HG02610 (cell line): Measurements from ENCODE around the gene IRAK4.

Source experiments
- ATAC-seq: cut with Tn5 transposase; IDR thresholded peaks from one replicate; pipeline ENCODE4 v1.9.1; 2021; ENCODE audit warnings: mild to moderate bottlenecking, moderate library complexity; ENCODE audit not compliant: unreplicated experiment

IRAK4 gene

DNA sequence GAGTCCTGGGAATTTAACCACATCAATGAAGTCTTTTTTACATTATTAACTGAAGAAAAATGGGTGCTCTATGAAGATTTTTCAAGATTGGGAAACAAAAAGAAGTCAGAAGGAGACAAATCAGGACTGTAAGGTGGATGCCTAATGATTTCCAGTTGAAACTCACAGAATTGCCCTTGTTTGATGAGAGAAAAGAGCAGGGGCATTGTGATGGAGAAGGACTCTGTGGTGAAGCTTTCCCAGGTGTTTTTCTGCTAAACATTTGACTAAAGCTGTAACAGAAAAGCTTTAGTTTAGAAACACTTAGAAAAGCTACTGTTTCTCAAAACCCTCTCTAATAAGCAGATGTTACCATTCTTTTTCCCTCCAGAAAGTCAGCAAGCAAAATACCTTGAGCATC is 5.8 kb downstream of the IRAK4 start:
- ATAC-seq, result no peak

DNA sequence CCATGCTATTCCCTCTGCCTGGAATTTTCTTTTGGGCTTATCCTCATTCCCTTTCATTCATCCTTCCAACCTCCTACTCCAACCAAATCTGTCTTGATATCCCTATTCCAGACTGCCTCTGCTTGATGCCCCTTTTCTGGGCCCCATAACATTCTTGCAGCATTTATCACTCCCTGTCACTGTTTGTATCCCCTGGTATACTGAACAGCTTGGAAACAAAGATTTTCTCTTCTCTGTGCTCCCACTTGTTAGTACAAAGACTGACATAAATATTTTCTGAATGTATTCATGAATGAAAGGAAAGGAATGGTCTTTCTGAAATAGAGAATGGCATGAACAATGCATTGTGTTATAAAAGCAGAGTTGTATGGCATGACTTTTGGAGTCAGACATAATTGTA is 7.5 kb downstream of the IRAK4 start:
- ATAC-seq, result no peak

DNA sequence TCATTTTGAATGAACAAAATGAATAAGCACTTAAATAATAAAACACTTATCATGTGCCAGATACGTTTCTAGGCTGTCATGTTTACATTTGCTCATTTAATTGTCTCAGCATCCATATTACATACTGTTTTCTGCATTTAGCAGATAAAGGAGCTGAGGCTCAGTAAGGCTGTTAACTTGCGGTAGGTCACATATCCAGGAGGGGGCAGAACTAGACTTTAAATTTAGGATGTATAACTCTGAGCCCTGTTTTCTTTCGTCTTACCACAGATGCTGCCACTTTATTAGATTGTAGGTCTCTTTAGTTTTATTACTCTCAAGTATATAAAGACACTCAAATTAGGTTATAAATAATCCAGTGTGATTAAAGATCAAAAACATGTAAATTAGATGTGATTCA is 17.7 kb downstream of the IRAK4 start:
- ATAC-seq, result no peak

DNA sequence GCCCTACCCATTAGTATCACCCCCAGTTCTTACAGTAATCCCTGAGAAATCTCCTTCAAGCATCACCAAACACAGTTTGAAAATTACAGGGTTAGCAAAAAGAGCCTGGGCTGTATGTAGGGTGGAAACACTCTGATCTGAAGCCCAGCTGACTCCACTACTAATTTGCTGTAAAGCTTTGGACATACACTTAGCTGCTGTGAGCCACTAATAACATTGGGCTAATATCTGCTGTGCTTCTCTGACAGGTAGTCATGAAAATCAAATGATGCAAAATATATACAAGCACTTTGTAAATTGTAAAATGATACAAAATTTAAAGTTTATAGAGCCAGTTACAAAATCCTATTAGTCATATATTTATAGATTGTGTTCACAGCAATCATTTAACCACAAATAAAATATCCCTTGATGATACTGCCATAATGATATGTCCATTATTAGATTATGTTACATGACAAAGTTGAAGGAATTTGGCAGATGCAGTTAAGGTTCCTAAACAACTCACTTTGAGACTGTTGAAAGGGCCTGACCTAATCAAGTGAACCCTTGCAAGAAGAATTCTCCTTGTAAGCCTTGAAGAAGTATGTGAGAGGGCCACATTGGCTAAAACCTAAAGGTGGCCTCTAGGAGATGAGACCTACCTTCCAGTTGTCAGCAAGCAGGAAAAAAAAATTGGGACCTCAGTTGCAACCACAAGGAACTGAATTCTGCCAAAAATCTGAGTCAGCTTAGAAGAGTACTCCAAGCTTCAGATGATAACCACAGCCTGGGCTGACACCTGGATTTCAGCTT is 28.3 kb downstream of the IRAK4 start:
- ATAC-seq, result no peak

DNA sequence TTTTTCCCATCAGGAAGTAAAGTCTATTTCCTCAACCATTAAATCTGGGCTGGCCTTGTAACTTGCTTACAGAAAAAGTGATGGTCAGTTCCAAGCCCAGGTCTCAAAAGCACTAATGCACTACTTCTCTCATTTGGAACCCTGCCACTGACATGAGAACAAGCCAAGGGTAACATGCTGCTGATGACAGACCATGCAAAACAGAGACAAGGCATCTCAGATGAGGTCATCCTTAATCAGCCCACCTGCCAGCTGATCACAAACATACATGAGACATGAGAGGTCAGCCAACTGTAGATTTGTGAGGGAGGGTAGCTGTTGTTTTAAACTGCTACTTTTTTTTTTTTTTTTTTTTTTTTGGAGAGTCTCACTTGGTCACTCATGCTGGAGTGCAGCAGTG is 31.2 kb downstream of the IRAK4 start:
- no peak for ATAC-seq

DNA sequence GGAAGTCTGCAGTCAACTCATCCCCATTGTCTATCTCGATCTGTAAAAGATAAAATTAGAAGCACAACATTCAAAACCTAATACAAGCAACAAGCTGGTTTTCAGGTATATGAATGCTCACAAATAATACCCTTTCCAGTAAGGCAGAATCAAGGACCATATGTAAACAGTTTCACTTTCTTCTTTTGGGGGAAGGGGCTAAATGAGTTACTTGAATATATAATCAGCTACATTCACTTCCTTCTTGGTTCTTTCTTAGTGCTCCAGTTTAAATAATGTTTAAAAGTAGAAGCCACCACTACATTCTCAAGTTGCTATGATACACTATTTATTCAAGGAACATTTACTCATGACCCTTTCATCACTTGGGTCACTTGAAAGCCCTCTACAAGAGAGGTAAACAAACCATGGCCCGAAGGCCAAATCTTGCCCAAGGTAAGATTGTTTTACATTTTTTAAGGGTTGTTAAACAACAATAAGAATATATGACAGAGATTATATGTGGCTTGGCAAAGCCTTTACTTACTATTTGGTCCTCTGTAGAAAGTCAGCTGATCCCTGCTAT is 37.0 kb downstream of the IRAK4 start:
- no peak for ATAC-seq

DNA sequence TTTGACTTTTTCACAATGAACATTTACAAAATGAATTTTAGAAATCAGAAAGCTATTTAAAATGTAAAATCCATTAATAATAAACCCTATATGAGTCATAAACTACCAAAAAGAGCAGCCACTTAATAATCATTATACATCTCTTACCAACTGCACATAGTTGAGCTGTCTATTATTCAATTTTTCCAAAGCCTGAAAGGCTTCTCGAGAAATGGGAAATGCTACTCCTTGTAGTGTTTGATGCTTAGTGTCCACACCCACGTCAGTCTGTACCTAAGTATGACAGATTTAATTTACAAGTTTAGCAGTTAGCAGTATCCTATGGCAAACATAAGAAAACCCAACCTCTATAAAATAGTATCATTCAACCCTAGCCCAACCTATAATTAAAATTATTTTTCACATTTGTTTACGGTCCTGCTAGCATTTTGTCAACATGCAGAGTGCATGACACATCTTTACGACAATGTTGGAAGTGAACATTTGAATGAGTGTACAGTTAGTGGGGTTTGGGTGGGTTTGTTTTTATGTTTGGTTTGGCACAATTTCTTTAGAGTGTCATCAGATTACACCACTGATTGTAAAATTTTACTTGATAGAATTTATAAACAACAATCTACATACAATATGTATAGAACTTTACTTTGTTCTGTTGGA is 38.9 kb downstream of the IRAK4 start:
- ATAC-seq, result no peak

DNA sequence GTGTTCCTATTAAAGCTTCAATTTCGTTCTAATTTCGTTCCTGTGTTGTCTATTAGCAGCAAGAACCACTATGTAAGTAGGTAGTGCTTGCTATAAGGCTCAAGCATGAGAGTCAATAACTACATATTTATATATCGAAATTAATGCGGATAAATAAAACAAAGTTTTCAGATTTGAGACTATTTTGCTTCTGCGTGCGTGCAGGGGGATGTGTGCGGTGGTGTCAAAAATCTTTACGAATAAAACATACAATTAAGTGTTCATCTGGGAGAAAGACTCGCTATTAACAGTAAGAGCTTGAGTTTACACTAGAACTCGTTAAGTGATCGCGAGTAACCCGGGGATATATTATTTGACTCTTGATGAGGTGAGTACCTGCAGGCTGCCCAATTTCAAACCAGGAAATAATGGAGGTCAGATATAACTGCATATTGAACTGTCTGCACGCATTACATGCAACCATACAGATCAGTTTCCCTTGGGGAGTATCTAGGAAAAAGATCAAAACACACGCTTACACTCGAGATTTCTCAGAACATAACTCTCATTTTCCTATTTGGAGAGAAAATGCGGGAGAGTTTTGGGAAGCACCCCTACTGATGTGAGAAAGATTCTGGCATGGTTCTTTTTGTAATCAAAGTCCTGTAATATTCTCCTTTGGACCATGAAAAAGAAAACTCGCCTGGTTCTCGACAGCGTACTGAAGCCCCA is 46.6 kb downstream of the IRAK4 start:
- ATAC-seq, result no peak

DNA sequence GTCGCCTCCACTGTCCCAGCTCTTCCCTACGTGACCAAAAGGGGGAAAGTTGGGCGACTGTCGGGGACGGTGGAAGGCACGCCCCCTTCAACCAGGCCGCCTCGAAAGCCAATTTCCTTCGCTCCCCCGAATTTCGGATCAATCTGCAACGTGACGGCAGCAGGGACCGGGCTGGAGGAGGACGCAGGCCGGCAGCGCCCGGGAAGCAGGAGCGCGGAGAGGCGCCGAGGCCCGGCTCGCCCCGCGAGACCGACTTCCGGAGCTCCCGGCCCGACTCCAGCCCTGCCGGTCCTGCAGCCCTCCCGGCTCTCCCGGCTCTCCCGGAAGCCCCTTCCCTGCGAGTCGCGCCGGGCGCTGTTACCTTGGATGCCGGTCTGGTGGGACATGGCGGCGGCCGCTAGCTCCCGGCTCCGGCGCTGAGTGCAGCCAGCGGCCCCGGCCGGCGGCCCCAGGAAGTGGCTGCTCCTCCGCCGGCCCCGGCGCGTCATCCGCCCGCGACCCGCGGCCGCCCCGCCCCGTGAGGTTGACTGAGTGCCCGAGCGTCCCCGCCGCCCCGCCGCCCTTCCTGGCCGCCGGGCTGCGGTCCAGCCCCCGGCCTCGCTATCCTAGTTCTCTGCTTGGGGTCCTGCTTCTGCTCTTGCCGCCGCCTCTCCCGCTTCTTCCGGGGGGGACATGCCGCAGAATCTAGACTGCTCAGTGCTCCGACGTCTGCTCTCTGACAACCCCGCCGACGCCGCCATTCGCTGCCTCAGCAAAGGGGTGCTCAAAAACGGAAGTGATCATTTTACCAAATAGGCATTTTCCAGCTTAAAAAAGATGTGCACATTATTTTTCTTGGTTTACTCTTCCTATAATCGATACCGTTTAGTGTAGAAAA is 47.3 kb downstream of the IRAK4 start, which contains the start of gene TWF1:
Gene TWF1 (minus strand): TSS at position 458 of the 877 bp plus-strand sequence. CDS start 72 bp downstream, at position 386.
- ATAC-seq, result peak; percentile 97

DNA sequence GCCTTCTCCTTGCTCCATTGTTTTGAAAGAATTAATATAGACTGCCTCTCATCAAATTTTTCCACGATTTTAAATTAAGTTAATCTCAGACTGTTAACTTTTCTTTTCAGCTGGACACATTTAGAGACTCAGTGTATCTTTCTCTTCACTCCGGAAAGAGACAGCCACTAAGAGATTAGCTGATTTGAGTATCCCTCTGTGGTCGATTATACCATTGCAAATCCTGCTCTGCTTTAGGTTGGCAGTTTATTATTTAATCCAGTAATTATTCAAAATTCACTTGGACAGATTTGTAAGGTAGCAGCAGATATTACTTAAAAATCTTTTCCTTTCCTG is 48.0 kb downstream of the IRAK4 start:
- ATAC-seq, result no peak

DNA sequence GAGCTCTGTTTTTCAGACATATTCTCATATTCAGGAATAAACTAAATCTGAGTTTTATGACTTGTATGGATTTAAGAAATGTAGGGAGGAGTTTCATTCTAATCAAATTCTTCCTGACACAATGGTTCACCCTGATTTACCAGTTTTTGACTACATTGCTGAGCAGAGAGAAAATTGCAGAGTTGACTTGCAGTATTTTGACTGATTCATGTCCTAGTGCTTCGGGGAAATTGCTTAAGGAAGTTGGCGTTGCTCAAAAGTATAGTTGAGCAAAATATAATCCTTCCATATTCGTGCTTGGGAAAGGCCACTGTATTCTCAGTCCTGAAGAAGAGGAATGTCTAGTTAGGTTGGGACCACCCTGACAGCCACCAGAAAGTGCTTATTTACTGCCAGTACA is 48.6 kb downstream of the IRAK4 start:
- no peak for ATAC-seq

DNA sequence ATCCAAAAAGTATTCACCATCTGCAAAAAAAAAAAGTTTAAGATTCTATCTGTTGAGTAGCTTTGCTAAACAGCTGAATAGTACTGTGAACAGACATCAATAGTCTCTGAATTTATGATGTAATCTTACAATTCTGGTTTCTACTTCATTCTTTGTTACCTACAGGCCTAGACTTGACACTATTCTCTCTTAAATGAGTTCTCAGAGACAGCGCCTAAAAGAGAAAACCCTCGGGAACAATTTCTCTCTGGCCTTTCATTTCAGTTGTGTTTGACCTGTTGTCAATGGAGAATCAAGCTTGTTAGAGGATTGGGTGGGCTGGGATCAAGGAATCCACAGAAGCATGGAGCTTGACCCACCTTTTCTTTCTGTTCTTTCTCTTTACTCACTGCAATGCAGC is 53.3 kb downstream of the IRAK4 start:
- no peak for ATAC-seq

DNA sequence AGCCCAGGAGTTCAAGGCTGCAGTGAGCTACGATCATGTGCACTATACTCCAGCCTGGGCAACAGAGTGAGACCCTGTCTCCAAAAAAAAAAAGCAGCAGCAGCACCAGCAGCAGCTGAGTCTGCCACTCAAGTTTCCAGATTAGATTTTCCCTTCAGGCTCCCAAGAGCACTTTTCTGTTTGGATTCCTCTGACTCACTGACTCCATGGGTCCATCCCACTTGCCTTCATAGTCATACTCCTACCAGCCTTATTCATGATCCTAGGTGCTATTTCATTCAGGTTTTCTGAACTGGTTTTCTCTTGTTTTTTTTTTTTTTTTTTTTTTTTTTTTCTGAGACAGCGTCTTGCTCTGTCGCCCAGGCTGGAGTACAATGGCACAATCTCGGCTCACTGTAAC is 54.2 kb downstream of the IRAK4 start:
- no peak for ATAC-seq

DNA sequence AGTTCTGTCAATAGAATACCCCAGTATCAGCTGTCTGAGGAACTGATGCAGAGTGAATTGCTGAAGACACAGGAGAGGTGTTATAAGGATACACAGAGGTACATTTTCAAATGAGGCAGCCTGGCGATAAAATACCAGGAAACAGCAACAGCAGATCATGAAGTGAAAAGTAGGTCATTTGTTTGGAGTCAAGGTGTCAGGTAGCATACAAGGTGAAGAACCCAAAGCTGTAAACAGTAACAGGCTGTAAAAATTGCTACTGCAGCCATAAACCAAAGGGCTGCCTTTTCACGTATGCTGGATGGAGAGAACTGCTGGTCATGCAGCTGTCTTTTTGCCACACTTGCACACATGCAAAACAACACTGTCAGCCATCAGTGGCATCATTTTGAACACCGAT is 56.7 kb downstream of the IRAK4 start:
- no peak for ATAC-seq

DNA sequence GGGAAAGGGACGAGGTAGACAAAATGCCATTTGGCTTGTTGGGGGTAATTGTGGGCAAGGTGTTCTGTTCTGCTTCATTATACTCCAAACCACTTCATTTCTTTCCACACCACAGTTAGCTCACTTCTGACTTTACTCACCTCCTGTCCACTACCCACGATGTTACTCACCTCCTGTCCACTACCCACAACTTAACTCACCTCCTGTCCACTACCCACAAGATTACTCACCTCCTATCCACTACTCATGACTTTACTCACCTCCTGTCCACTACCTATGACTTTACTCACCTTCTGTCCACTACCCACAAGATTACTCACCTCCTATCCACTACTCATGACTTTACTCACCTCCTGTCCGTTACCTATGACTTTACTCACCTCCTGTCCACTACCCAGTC is 57.4 kb downstream of the IRAK4 start:
- ATAC-seq, result no peak

DNA sequence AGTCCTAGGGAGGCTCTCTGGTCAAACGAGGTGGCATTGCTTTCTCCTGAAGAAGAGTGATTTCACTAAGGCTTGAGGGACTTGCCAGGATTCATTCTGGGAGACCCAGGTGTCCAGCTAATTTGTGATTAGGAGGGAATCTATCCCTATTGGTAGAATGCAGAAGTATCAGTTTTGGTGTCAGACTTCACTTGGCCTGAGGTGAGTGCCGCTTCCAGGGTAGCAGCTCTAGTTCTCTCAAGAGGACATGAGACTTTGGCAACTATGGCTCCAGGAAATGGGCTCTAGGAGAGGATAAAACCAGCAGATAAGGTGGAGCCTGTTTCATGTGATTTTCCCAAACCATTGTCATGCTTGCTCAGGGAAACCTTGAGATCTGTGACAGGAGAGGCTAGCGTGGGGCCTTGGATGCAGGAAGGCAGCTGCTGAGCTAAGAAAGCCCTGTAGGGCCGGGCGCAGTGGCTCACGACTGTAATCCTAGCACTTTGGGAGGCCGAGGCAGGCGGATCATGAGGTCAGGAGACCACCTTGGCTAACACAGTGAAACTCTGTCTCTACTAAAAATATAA is 65.5 kb downstream of the IRAK4 start:
- ATAC-seq, result no peak

DNA sequence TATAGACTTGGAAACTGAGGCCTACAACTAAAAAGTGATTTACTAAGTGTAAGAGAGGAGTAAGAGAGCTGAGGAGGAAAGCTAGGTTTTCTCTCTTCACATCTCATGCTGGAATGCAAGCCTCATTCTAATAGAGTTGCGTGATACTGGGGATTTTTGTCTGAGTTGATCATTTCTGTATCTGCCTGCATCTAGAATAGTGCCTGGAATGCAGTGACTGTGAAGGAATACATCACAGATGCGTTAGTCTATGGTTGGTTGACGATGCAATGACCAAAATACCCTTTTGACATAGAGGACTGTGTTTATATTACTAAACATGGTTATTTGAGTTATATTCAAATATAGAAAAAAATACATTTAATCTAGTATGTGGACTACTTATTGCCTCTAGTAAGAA is 67.9 kb downstream of the IRAK4 start:
- no peak for ATAC-seq

DNA sequence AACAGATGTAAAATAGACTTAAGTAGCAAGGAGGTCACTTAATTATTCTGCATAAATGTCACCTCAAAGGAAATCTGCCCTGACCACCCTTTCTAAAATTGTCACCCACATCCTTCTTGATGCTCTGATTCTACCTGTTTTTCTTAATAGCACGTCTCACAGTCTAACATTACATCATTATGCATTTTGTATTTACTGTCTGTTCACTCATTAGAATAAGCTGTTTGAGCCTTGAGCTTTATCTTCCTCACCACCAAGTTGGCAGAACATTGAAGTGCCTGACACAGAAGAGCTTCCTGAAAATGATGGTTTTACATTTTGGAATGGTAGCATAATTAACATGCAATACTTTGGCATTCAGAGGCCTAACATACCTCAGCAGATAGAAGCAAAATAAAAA is 68.3 kb downstream of the IRAK4 start:
- no peak for ATAC-seq

DNA sequence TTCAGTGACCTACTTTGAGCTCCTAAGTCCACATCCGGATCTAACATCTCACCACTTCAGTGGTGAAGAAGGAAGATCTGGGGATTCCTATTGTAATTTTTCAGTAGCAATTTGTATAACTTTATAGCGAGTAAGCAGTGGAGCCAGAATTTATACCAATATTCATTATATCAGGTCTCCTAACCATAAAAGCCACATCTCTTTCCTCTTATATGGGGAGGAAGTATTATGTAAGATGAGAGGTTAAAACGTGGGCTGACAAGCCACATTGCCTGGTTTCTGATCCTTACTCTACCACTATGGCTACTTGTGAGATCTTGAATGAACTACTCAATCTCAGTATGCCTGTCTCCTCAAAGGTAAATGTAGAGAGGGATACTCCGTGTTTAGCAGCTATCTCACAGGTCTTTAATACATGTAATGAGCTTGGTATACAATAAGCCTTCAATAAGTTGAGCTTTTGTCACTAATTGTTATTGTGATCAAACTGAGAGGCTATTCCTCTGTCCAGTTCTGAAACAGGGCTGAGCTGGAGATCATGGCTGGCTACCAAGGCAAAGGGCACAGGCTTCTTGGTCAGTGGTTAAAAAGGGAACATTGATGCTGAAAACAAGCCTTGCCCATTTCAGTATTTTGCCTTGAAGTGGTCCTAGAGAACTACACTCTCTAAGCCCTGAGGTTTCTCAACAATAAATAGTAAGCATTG is 73.9 kb downstream of the IRAK4 start:
- ATAC-seq, result peak; percentile 22

DNA sequence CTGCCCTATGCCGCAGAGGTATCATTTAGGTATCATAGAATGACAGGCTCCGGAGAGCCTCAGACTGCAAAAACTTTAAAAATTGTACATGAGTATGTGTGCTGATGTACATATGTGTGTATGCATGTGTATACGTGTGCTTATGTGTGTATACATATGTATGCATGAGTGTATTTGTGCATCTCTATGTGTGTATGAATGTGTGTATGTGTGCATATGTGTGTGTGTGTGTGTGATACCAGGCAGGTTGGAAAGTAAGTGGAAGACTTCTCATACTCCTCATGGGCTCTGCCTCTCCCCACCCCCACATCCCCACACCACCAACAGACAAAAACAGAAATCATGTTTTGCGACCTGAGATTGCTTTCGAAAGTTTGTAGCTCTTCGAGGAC is 76.5 kb downstream of the IRAK4 start:
- peak; percentile 3 for ATAC-seq
